Esophagus (tissue), 2 donors: ENCODE measurements around the gene ITGB6. TPM values are rescaled to one million over a fixed set of nuclear protein-coding genes. Genes with fewer than 3 reads are reported as not detected.
"Not testable (repeated sequence)": the region's sequence is repeated elsewhere in the genome, so short reads cannot be mapped to it uniquely, and the experiment has no call there.

Experiments used
- H3K27ac ChIP-seq, 2 donors: one replicate each; pipeline ENCODE4 v1.5.1; 2013; ENCODE audit warnings: low read depth in 2 of 2, mild to moderate bottlenecking in 2 of 2, inconsistent platforms in 1 of 2, low read length in 1 of 2, moderate library complexity in 1 of 2
- H3K27me3 ChIP-seq, 2 donors: one replicate each; pipeline ENCODE4 v1.6.1; 2013; ENCODE audit warnings: low read length in 2 of 2, control low read depth in 1 of 2, mild to moderate bottlenecking in 1 of 2; ENCODE audit not compliant: insufficient read depth in 2 of 2, control insufficient read depth in 1 of 2
- H3K36me3 ChIP-seq, 2 donors: one replicate each; pipeline ENCODE4 v1.6.1; 2013; ENCODE audit warnings: low read length in 1 of 2; ENCODE audit not compliant: control insufficient read depth in 2 of 2, insufficient read depth in 2 of 2
- H3K4me1 ChIP-seq, 2 donors: one replicate each; pipeline ENCODE4 v1.6.1; 2013; ENCODE audit warnings: low read length in 1 of 2; ENCODE audit not compliant: control insufficient read depth in 2 of 2, insufficient read depth in 2 of 2
- H3K4me3 ChIP-seq, 2 donors: one replicate each; pipeline ENCODE4 v1.5.1; 2013; ENCODE audit warnings: low read length in 2 of 2, mild to moderate bottlenecking in 2 of 2, low read depth in 1 of 2, moderate library complexity in 1 of 2
- H3K9me3 ChIP-seq, 2 donors: one replicate each; pipeline ENCODE4 v1.6.1; 2013; ENCODE audit warnings: mild to moderate bottlenecking in 2 of 2, low read depth in 1 of 2, low read length in 1 of 2, moderate library complexity in 1 of 2; ENCODE audit not compliant: control insufficient read depth in 2 of 2, insufficient read depth in 1 of 2
- WGBS, 2 donors: extraction: QIAGEN DNeasy Blood & Tissue Kit; methylation state at CpG; one replicate each; pipeline ENCODE4 v1.1.7; 2013; 5-methylcytosine and 5-hydroxymethylcytosine counted together
- polyA plus RNA-seq, 2 donors: library from polyadenylated mRNA; stranded (reverse); fragments of 200-250 nt; gene quantifications; one replicate each; pipeline ENCODE4 v1.2.3, GENCODE V29; 2013
- donor health status: healthy with polysubstance abuse.
- donor health status: Bipolar disorder and iron deficiency.

ITGB6 gene
- polyA plus RNA-seq, 2 donors: 9.1 to 10.6 TPM

DNA sequence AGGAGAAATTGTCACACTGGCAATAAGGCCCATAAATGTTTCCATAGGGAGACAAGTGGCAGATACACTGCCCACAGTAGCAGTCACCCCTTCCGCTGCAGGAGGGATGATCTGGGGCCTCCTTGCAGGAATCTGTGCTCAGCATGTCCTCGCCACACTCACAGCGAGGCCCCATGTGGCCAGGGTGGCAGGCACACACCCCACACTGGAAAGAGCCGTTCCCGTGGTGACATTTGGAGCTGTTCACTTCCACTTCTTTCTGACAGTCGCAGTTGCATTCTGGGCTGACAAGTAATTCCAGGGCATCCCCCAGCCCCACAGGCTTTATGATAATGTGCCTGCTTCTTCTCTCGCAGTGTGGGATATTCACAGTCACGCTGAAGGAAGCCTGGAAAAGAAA lies 62.6 kb downstream of the ITGB6 start:
- WGBS, 2 donors: 92 to 94% methylated on average over 8 of the region's 8 CpGs
- H3K4me3 ChIP-seq: no peak overlapping the region
- peaks cover 0 to 6% of the 10 kb centered on the region in 2 donors for H3K36me3 ChIP-seq
- H3K27ac ChIP-seq: no peak overlapping the region
- H3K27me3 ChIP-seq: no peaks in the 10 kb centered on the region
- H3K4me1 ChIP-seq: no peaks in the 10 kb centered on the region
- H3K9me3 ChIP-seq: peaks cover 0 to 4% of the 10 kb centered on the region in 2 donors

DNA sequence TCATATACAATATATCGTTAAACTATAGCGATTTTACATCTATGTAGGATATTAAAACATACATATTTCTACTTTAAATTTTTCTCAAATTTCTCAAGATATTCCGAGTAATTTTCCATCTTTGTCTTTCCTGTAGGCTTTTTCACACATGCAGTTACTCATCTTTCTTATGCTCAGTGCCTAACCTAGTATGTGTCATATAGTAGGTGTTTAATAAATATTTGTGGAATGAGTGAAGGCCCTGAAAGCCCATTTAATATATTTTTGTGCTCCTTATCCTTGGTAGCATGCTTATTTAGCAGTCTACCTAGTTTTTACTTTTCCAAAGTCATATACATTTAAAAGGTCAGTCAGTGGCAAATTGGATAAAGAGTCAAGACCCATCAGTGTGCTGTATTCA lies 67.3 kb downstream of the ITGB6 start:
- Histone ChIP-seq H3K4me1 (no peaks in the 10 kb centered on the region), H3K4me3 (no peak overlapping the region), H3K36me3 (peaks cover 0 to 6% of the 10 kb centered on the region in 2 donors), H3K27ac (no peak overlapping the region), H3K27me3 (no peaks in the 10 kb centered on the region), H3K9me3 (peaks cover 0 to 4% of the 10 kb centered on the region in 2 donors)
- WGBS, 2 donors: 90 to 93% methylated on average over 3 of the region's 3 CpGs

DNA sequence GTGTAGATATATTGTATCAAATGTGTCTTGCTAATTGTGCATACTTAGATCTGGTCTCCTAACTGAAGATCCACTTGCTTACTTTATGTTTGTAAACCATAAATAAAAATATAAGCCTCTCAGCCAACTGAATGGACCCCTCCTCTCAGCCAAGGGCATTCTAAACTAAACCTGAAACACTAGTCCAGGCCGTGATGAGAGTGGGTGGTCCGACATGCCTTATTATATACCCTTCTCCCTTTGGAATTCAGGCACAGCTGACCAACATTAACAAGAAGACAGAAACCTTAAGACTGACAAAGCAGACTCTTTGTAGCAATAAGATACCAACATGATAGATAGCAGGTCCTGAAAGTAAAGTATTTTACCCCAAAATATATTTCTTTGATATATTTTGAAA lies 73.3 kb downstream of the ITGB6 start:
- no peak overlapping the region for H3K4me3 ChIP-seq
- no peak overlapping the region for H3K27ac ChIP-seq
- H3K9me3 ChIP-seq: no peaks in the 10 kb centered on the region
- 76 to 88% methylated on average over 2 of the region's 2 CpGs for WGBS, 2 donors
- H3K36me3 ChIP-seq: peaks cover 2 to 4% of the 10 kb centered on the region in 2 donors
- no peaks in the 10 kb centered on the region for H3K27me3 ChIP-seq
- H3K4me1 ChIP-seq: no peaks in the 10 kb centered on the region

DNA sequence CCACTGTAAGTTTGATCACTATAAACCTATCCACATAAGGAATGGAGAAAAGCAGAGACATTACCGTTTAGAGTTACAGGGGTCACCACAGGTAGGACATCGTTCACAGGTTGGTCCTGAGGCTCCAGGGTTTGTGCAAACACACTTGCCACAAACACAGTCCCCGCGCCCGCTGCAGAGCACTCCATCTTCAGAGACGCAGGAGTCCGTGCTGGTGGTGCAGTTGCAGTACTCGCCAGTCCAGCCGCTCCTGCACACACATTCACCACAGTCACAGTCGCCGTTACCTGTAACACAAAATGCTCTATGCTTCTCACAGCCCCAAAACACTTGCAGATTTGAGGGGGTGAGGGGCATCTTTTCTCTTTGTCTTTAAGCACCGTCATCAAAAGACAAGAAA lies 73.8 kb downstream of the ITGB6 start:
- 91 to 92% methylated on average over 12 of the region's 12 CpGs for WGBS, 2 donors
- Histone ChIP-seq H3K27me3 (no peaks in the 10 kb centered on the region), H3K4me3 (no peak overlapping the region)

DNA sequence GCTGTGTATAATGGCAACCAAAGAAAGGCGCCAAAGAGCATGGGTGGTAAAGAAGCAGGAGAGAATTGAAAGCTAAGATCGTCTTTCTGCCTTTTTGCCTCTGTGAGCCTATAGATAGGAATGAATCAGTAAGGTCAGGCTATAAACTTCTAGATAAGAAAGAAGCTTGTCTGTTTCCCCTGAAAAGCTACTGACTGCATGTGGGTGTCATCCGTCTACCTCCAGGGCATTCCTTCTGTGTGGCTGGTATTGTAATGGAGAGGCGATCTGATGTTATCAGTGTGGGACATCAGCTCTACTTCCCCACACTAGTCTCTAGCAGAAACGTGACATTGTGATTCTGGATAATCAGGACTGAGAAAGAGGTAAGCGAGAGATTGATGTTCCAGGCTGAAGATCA lies 74.2 kb downstream of the ITGB6 start:
- H3K27ac ChIP-seq: no peak overlapping the region
- peaks cover 2 to 4% of the 10 kb centered on the region in 2 donors for H3K36me3 ChIP-seq
- WGBS, 2 donors: 82 to 83% methylated on average over 6 of the region's 6 CpGs
- no peaks in the 10 kb centered on the region for H3K27me3 ChIP-seq
- no peak overlapping the region for H3K4me3 ChIP-seq
- no peaks in the 10 kb centered on the region for H3K4me1 ChIP-seq
- H3K9me3 ChIP-seq: no peaks in the 10 kb centered on the region

More for the DNA sequence above, 73.8 kb downstream of the ITGB6 start:
- H3K27ac ChIP-seq: no peak overlapping the region
- H3K36me3 ChIP-seq: peaks cover 2 to 4% of the 10 kb centered on the region in 2 donors
- H3K4me1 ChIP-seq: no peaks in the 10 kb centered on the region
- H3K9me3 ChIP-seq: no peaks in the 10 kb centered on the region

DNA sequence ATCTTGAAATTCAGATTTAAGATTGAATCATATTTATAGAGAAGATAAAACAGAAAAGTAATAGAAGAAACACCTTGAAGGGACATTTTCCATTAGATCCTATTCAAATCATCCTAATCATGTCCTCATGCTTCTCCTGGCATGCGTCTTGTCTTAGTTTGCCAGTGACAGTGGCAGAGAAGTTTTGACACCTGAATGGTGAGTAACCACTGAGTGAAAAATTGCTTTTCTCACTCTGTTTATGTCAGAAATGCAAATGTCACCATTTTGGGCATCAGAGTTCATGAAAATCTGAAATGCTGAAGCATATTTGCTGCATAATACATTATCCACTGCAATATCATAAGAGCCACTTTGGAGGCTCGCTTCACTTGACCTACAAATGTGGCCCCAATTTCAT lies 74.7 kb downstream of the ITGB6 start:
- Histone ChIP-seq H3K4me3 (no peak overlapping the region), H3K36me3 (peaks cover 2 to 4% of the 10 kb centered on the region in 2 donors), H3K9me3 (no peaks in the 10 kb centered on the region), H3K27me3 (no peaks in the 10 kb centered on the region), H3K27ac (no peak overlapping the region), H3K4me1 (no peaks in the 10 kb centered on the region)
- WGBS, 2 donors: 95 to 97% methylated on average over 2 of the region's 2 CpGs

DNA sequence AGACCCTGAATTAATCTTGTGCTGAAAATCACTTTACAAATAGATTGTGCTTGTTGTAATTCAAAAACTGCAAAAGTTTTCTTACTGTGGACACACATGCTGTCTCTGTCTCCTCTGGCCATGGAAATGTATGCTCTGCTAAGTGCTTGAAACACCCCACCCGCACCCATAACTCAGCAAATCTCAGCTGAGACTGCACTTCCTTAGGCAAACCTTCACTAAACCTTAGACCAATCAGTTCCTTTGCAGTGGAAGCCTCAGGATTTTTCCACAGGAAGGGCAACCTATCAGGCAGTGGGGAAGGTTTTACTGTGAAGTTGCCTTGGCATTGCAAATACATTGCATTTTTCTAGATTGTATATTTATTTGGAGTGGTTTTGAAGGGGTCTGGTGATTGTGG lies 75.5 kb downstream of the ITGB6 start:
- Histone ChIP-seq H3K4me1 (no peaks in the 10 kb centered on the region), H3K36me3 (peaks cover 2 to 4% of the 10 kb centered on the region in 2 donors), H3K27me3 (no peaks in the 10 kb centered on the region), H3K27ac (no peak overlapping the region), H3K9me3 (no peaks in the 10 kb centered on the region), H3K4me3 (no peak overlapping the region)
- 81 to 88% methylated on average over 1 of the region's 1 CpG for WGBS, 2 donors

DNA sequence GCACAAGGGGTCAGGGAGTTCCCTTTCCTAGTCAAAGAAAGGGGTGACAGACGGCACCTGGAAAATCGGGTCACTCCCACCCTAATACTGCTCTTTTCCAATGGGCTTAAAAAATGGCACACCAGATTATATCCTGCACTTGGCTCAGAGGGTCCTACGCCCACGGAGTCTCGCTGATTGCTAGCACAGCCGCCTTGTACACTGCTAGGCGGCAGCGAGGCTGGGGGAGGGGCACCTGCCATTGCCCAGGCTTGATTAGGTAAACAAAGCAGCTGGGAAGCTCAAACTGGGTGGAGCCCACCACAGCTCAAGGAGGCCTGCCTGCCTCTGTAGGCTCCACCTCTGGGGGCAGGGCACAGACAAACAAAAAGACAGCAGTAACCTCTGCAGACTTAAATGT lies 85.4 kb downstream of the ITGB6 start:
- not testable (repeated sequence) for H3K36me3 ChIP-seq, H3K9me3 ChIP-seq, H3K27ac ChIP-seq, H3K4me3 ChIP-seq, H3K4me1 ChIP-seq, H3K27me3 ChIP-seq
- 58 to 65% methylated on average over 8 of the region's 8 CpGs for WGBS, 2 donors

DNA sequence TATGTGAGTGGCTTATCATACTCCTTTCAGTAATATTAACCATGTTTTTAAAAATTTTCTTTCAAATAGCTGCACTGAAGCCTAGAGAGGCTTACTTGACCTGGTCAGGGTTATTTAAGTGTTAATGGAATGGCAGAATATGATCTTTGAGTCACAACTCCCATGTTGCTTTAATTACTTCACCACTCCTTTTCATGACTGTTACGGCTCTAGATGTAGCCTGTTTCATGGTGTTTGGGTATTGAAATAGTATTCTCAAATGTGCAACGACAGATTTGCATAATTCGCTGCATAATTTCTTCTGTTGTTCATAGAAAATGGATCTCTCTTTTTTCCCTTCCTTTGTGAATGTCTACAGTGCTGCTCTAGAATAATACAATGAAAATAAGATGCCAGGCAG lies 86.1 kb downstream of the ITGB6 start:
- no peak overlapping the region for H3K4me3 ChIP-seq
- WGBS, 2 donors: 88 to 89% methylated on average over 3 of the region's 3 CpGs
- no peak overlapping the region for H3K27ac ChIP-seq

DNA sequence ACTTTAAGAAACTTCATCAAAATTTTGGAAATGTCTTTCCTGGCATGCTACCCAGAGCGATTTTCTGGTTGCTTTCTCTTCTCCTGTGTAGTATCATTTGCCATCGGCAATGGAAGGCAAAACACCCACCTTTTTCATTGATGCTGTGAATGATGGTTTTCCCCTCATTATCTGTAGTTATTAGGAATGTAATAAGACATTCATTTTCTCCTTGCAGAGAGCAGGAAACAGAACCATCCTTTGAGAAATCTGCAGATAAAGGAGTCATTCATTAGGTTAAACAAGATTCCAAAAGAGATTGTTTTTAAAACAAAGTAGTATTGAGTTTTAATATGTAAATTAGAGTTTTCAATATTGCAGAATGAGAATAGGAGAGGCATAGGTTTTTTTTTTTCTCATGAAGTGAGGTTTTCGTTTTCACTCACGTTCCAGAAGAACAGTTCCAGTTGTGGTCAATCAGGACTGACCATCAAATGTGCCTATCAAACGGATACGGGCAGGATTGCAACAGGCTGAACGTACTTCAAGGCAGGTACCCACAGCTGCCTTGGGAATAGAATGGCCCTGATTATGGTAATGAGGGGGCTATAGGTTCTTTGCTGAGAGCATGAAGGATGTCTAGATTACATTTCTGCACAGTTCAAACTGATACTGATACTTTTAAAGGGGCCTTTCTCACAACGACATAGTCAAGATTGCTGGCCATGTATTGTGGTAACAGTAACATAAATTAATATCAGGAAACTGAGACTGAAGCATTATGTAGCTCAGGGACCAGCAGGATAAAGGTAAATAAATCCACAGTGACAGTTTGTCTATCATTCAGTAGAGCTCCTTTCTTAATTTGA lies 87.9 kb downstream of the ITGB6 start:
- H3K36me3 ChIP-seq: no peaks in the 10 kb centered on the region
- H3K9me3 ChIP-seq: no peaks in the 10 kb centered on the region
- H3K4me1 ChIP-seq: no peaks in the 10 kb centered on the region
- no peaks in the 10 kb centered on the region for H3K27me3 ChIP-seq
- no peak overlapping the region for H3K27ac ChIP-seq
- WGBS, 2 donors: 74 to 78% methylated on average over 8 of the region's 8 CpGs
- H3K4me3 ChIP-seq: no peak overlapping the region

More for the DNA sequence above, 86.1 kb downstream of the ITGB6 start:
- Histone ChIP-seq H3K36me3 (no peaks in the 10 kb centered on the region), H3K4me1 (no peaks in the 10 kb centered on the region), H3K27me3 (no peaks in the 10 kb centered on the region), H3K9me3 (no peaks in the 10 kb centered on the region)
